NK-92 treated with Interleukin-12 subunit alpha and Interleukin-12 subunit beta, amount 100 ng/mL, for 24 hours (cell line): ENCODE data around the gene COL28A1.
"Not testable (repeated sequence)": the region's sequence is repeated elsewhere in the genome, so short reads cannot be mapped to it uniquely, and the experiment has no call there.

Experiments used
- DNase-seq: peaks from one replicate; lab custom pipeline; 2025; lab: John Stamatoyannopoulos, UW

Gene COL28A1

GRCh38 chr7:7561591-7561990 lies 25.9 kb upstream of the COL28A1 start:
- not testable (repeated sequence) for DNase-seq

- no peak for DNase-seq
Observed at GRCh38 chr7:7557252-7557651, 21.6 kb upstream of the COL28A1 start.

- DNase-seq: no peak
Observed at GRCh38 chr7:7556852-7557251, 21.2 kb upstream of the COL28A1 start.

- no peak for DNase-seq
Observed at GRCh38 chr7:7554649-7555575, 19.2 kb upstream of the COL28A1 start.

- DNase-seq: no peak
Observed at GRCh38 chr7:7554021-7554432, 18.4 kb upstream of the COL28A1 start.

- no peak for DNase-seq
Observed at GRCh38 chr7:7553386-7553785, 17.7 kb upstream of the COL28A1 start.

GRCh38 chr7:7552199-7552598 lies 16.5 kb upstream of the COL28A1 start:
- no peak for DNase-seq

- DNase-seq: no peak
Observed at GRCh38 chr7:7550663-7551062, 15.0 kb upstream of the COL28A1 start.

- no peak for DNase-seq
Observed at GRCh38 chr7:7548407-7548806, 12.7 kb upstream of the COL28A1 start.

GRCh38 chr7:7542251-7542835 lies 6.7 kb upstream of the COL28A1 start:
- DNase-seq: no peak

- DNase-seq: no peak
Observed at GRCh38 chr7:7539711-7540110, 4.0 kb upstream of the COL28A1 start.

- DNase-seq: no peak
Observed at GRCh38 chr7:7539152-7539551, 3.5 kb upstream of the COL28A1 start.

GRCh38 chr7:7537711-7538110 lies 2.0 kb upstream of the COL28A1 start:
- DNase-seq: no peak

GRCh38 chr7:7536396-7537019 lies 835 bp upstream of the COL28A1 start:
- no peak for DNase-seq

- DNase-seq: no peak
Observed at GRCh38 chr7:7533831-7534430, 1.7 kb downstream of the COL28A1 start.

GRCh38 chr7:7529328-7529727 lies 6.3 kb downstream of the COL28A1 start:
- no peak for DNase-seq

- DNase-seq: no peak
Observed at GRCh38 chr7:7527047-7527446, 8.6 kb downstream of the COL28A1 start.

- no peak for DNase-seq
Observed at GRCh38 chr7:7526006-7526405, 9.7 kb downstream of the COL28A1 start.

GRCh38 chr7:7524121-7524520 lies 11.6 kb downstream of the COL28A1 start:
- DNase-seq: no peak

GRCh38 chr7:7522421-7522820 lies 13.3 kb downstream of the COL28A1 start:
- no peak for DNase-seq

GRCh38 chr7:7521259-7521658 lies 14.4 kb downstream of the COL28A1 start:
- DNase-seq: no peak

GRCh38 chr7:7519528-7519927 lies 16.1 kb downstream of the COL28A1 start:
- no peak for DNase-seq

GRCh38 chr7:7519056-7519455 lies 16.6 kb downstream of the COL28A1 start:
- DNase-seq: no peak
